Endodermal cell (in vitro differentiated cells): Measurements from ENCODE around the gene TMEM121B. TPM values are rescaled to one million over a fixed set of nuclear protein-coding genes. Genes with fewer than 3 reads are reported as not detected.
"Not testable (repeated sequence)": the region's sequence is repeated elsewhere in the genome, so short reads cannot be mapped to it uniquely, and the experiment has no call there.

Source experiments
- DNase-seq: peaks from one replicate; pipeline ENCODE4 v3.0.0-alpha.2; 2017
- H3K27ac ChIP-seq: 2 replicates; pipeline ENCODE4 v1.5.1; 2013; ENCODE audit warnings: mild to moderate bottlenecking, low read depth, low read length, moderate library complexity
- H3K27me3 ChIP-seq: 2 replicates; pipeline ENCODE4 v1.6.1; 2013; ENCODE audit warnings: mild to moderate bottlenecking, low read length, moderate library complexity; ENCODE audit not compliant: insufficient read depth, control insufficient read depth, poor library complexity, severe bottlenecking
- H3K36me3 ChIP-seq: 2 replicates; pipeline ENCODE4 v1.7.0; 2013; ENCODE audit warnings: mild to moderate bottlenecking, low read length, moderate library complexity; ENCODE audit not compliant: control insufficient read depth, insufficient read depth
- H3K4me1 ChIP-seq: one replicate; pipeline ENCODE4 v1.7.0; 2013; ENCODE audit warnings: low read length; ENCODE audit not compliant: control insufficient read depth, insufficient read depth
- H3K4me3 ChIP-seq: 2 replicates; pipeline ENCODE4 v1.5.1; 2013; ENCODE audit warnings: mild to moderate bottlenecking, low read length, moderate library complexity
- H3K9ac ChIP-seq: 2 replicates; pipeline ENCODE4 v1.6.1; 2013; ENCODE audit warnings: mild to moderate bottlenecking, low read length, moderate library complexity; ENCODE audit not compliant: poor library complexity, severe bottlenecking; ENCODE audit errors: extremely low read depth
- H3K9me3 ChIP-seq: 2 replicates; pipeline ENCODE4 v1.6.1; 2013; ENCODE audit warnings: mild to moderate bottlenecking, low read length, moderate library complexity; ENCODE audit not compliant: control insufficient read depth
- H3K27ac Mint-ChIP-seq: 2 replicates; pipeline ENCODE4 v1.8.0; 2020; ENCODE audit warnings: mixed read lengths
- H3K27me3 Mint-ChIP-seq: 2 replicates; pipeline ENCODE4 v1.8.0; 2021; ENCODE audit warnings: mild to moderate bottlenecking, mixed read lengths; ENCODE audit not compliant: insufficient read depth
- H3K36me3 Mint-ChIP-seq: 2 replicates; pipeline ENCODE4 v1.8.0; 2020; ENCODE audit warnings: low read depth, mixed read lengths
- H3K4me1 Mint-ChIP-seq: 2 replicates; pipeline ENCODE4 v1.8.0; 2020; ENCODE audit warnings: mixed read lengths
- H3K4me3 Mint-ChIP-seq: 2 replicates; pipeline ENCODE4 v1.8.0; 2020; ENCODE audit warnings: mild to moderate bottlenecking, moderate library complexity, mixed read lengths
- H3K9me3 Mint-ChIP-seq: 2 replicates; pipeline ENCODE4 v1.8.0; 2020; ENCODE audit warnings: mild to moderate bottlenecking, mixed read lengths
- CTCF ChIP-seq: fragments of 200-600 bp; sonication (generic); conservative IDR thresholded peaks from 2 replicates; pipeline ENCODE4 v1.5.0; 2021; ENCODE audit warnings: antibody characterized with exemption, mild to moderate bottlenecking
- WGBS, 2 experiments: methylation state at CpG; one replicate each; pipeline versions ENCODE4 v1.1.5 to v1.1.7; 2013; ENCODE audit warnings: missing lambda C conversion rate in 2 of 2, mixed read lengths in 1 of 2; ENCODE audit not compliant: insufficient coverage in 1 of 2, insufficient read length in 1 of 2; 5-methylcytosine and 5-hydroxymethylcytosine counted together
- total RNA-seq, 2 donors: library from RNA; stranded (reverse); fragmentation: NEBNext Ultra II Directional in 1 of 2; extraction: Animal tissue kit (Norgen Biotek cat#: 25700) in 1 of 2; gene quantifications; 2 replicates in 1 of 2; 3 replicates in 1 of 2; pipeline ENCODE4 v1.2.1, GENCODE V29; 2021

The TMEM121B gene
- total RNA-seq, 2 donors from 2014 or later: 8.9 to 10.9 TPM

- 95 to 97% methylated on average over 7 to 9 of the region's 9 CpGs for WGBS, 2 experiments
- Mint-ChIP-seq H3K36me3 (peaks cover 14% of the 10 kb centered on the region), H3K9me3 (no peaks in the 10 kb centered on the region), H3K4me3 (no peak overlapping the region), H3K4me1 (peaks cover 5% of the 10 kb centered on the region), H3K27ac (no peak overlapping the region), H3K27me3 (no peaks in the 10 kb centered on the region)
- H3K4me1 ChIP-seq: no peaks in the 10 kb centered on the region
- H3K27me3 ChIP-seq: no peaks in the 10 kb centered on the region
- no peak overlapping the region for H3K4me3 ChIP-seq
- H3K9ac ChIP-seq: no peak overlapping the region
- DNase-seq: no peak
- H3K36me3 ChIP-seq: peaks cover 23% of the 10 kb centered on the region
- H3K27ac ChIP-seq: no peak overlapping the region
- H3K9me3 ChIP-seq: no peaks in the 10 kb centered on the region
- TF ChIP-seq CTCF: no peak
These were observed 28.1 kb upstream of the TMEM121B start for GRCh38 chr22:17149076-17149815.

- not testable (repeated sequence) for H3K9me3 ChIP-seq, H3K4me3 ChIP-seq, DNase-seq, H3K27ac Mint-ChIP-seq, H3K4me3 Mint-ChIP-seq, H3K27me3 ChIP-seq, H3K27me3 Mint-ChIP-seq, H3K4me1 Mint-ChIP-seq, H3K4me1 ChIP-seq, H3K27ac ChIP-seq, H3K9me3 Mint-ChIP-seq, H3K9ac ChIP-seq
- H3K36me3 ChIP-seq: peaks cover 33% of the 10 kb centered on the region
- peaks cover 26% of the 10 kb centered on the region for H3K36me3 Mint-ChIP-seq
- 92 to 95% methylated on average over 30 of the region's 30 CpGs for WGBS, 2 experiments
These were observed 26.3 kb upstream of the TMEM121B start for GRCh38 chr22:17147458-17147857.

GRCh38 chr22:17145021-17145680 lies 24.0 kb upstream of the TMEM121B start:
- no peak overlapping the region for H3K27ac ChIP-seq
- Mint-ChIP-seq H3K27me3 (no peaks in the 10 kb centered on the region), H3K4me3 (no peak overlapping the region), H3K36me3 (peaks cover 39% of the 10 kb centered on the region), H3K9me3 (no peaks in the 10 kb centered on the region), H3K27ac (no peak overlapping the region), H3K4me1 (no peaks in the 10 kb centered on the region)
- no peaks in the 10 kb centered on the region for H3K9me3 ChIP-seq
- DNase-seq: no peak
- H3K9ac ChIP-seq: no peak overlapping the region
- H3K4me3 ChIP-seq: no peak overlapping the region
- no peaks in the 10 kb centered on the region for H3K4me1 ChIP-seq
- 83% methylated on average over 8 of the region's 8 CpGs; no CpG with 5 or more reads in 1 of the 2 experiments for WGBS, 2 experiments
- H3K27me3 ChIP-seq: no peaks in the 10 kb centered on the region
- TF ChIP-seq CTCF: no peak
- H3K36me3 ChIP-seq: peaks cover 46% of the 10 kb centered on the region
